ENCODE data around the gene HIP1.
"Not testable (repeated sequence)": the region's sequence is repeated elsewhere in the genome, so short reads cannot be mapped to it uniquely, and the experiment has no call there.

HIP1 gene

DNA sequence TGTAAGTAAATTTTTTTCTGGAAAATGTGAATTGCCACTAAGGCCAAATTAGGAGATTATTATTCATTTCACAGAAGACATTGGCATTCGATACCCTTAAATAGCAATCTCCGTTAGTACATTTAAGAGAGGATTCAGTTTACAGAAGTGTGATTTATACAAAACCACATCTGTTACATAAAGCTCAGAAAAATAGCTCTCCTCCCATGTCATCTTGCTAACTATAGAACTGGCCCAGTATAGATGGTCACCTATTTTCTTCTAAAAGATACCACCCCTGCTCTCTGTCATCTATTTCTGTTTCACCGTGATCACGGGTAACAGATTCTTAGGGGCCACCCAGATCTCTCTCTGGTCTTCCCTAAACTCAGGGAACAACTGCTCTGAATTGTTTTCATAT lies 119.1 kb downstream of the HIP1 start:
- no peak for DNase-seq (ENCODE audit: extremely low read depth, low read depth)
- TF ChIP-seq, protein P1, sequence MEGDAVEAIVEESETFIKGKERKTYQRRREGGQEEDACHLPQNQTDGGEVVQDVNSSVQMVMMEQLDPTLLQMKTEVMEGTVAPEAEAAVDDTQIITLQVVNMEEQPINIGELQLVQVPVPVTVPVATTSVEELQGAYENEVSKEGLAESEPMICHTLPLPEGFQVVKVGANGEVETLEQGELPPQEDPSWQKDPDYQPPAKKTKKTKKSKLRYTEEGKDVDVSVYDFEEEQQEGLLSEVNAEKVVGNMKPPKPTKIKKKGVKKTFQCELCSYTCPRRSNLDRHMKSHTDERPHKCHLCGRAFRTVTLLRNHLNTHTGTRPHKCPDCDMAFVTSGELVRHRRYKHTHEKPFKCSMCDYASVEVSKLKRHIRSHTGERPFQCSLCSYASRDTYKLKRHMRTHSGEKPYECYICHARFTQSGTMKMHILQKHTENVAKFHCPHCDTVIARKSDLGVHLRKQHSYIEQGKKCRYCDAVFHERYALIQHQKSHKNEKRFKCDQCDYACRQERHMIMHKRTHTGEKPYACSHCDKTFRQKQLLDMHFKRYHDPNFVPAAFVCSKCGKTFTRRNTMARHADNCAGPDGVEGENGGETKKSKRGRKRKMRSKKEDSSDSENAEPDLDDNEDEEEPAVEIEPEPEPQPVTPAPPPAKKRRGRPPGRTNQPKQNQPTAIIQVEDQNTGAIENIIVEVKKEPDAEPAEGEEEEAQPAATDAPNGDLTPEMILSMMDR (IDR thresholded peaks at IDR 0.05; ENCODE audit: low read depth, low read length), result no peak

DNA sequence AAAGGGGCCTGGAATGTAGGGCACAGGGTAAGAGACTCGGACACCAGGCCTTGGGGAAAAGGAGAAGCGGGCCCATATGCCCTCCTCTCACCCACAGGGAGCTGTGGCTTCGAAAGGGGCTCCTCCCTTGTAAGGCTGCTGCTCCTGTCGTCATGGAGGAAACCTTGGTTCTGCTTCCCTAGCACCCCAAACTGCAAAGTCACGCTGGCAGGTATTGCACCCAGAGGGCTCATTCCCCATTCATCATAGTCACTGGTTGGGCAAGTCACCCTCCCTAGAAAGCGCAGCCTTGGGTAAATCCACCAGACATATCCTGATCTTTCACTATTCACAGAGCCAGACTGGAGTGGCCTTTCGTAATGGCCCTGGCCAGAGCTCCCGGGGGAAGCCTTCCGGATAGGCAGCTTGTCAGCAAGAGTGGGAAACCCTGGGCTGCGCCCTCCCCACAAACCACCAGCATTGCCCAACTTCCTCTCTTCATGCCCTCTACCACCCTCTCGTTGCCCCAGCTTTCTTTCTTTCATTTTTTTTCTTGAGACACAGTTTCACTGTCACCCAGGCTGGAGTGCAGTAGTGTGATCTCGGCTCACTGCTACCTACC lies 121.0 kb downstream of the HIP1 start:
- no peak for DNase-seq (ENCODE audit: extremely low read depth, low read depth)
- TF ChIP-seq, protein P1 (IDR thresholded peaks at IDR 0.05; ENCODE audit: low read depth, low read length), result no peak

GRCh38 chr7:75616421-75617167 lies 122.1 kb downstream of the HIP1 start:
- no peak for DNase-seq (ENCODE audit: extremely low read depth, low read depth)
- TF ChIP-seq, protein P1 (IDR thresholded peaks at IDR 0.05; ENCODE audit: low read depth, low read length), result no peak

GRCh38 chr7:75614401-75614800 lies 124.3 kb downstream of the HIP1 start:
- TF ChIP-seq, protein P1 (IDR thresholded peaks at IDR 0.05; ENCODE audit: low read depth, low read length), result no peak
- DNase-seq (ENCODE audit: extremely low read depth, low read depth), result no peak

- no peak for DNase-seq (ENCODE audit: extremely low read depth, low read depth)
- TF ChIP-seq, protein P1 (IDR thresholded peaks at IDR 0.05; ENCODE audit: low read depth, low read length), result no peak
Measured at GRCh38 chr7:75613351-75613750, 125.4 kb downstream of the HIP1 start.

DNA sequence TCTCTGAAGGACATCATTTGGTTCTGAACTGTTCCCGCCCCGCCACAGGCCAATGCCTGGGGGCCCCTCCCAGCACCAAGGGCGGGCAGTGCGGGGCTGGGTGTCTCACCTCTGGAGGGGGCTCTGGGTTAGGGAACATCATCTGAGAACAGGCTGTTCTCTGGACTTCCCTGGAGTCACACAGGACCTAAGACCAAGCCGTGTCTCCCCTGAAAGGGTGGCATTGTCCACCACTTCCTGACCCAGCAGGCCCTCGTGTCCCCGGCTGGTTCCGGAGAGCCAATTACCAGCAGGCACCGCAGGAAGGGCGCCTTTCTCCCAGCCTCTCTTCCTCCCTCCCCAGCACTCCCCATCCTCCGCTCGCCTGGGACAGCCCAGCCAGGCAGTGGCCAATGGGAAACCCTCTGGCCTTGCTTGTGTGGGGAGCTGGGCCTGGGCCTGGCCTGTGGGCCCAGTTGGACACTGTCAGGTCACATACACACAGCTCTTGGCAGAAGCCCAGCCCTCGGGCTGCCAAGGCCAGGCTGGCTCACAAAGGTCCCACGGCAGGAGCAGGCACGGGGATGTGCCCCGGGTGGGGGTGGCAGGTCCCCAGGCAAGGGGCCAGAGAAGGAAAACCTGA lies 127.1 kb downstream of the HIP1 start:
- TF ChIP-seq, protein P1 (IDR thresholded peaks at IDR 0.05; ENCODE audit: low read depth, low read length), result no peak
- DNase-seq (ENCODE audit: extremely low read depth, low read depth), result no peak

- not testable (repeated sequence) for DNase-seq (ENCODE audit: extremely low read depth, low read depth)
Measured at GRCh38 chr7:75609416-75609815, 129.3 kb downstream of the HIP1 start.

All from AG09319 (cell line).